T-cell (primary cell): Measurements from ENCODE around the gene CNPY3. TPM values are rescaled to one million over a fixed set of nuclear protein-coding genes. Genes with fewer than 3 reads are reported as not detected.

ENCODE experiments used
- ATAC-seq, 4 experiments: fragments of 200-7000 bp in 3 of 4; fragments of 150-1000 bp in 1 of 4; cut with Tn5 transposase; replicated peaks in 1 of 4; 1 replicate in 3 of 4; 2 replicates in 1 of 4; pipeline ENCODE4 v1.10.0; 2021; ENCODE audit warnings: moderate library complexity in 3 of 4, mild to moderate bottlenecking in 2 of 4, moderate number of reproducible peaks in 1 of 4
- CTCF ChIA-PET, 2 donors: fragments of 300-600 bp; sonication (Branson Sonifier 250); formaldehyde crosslinking; loops; one replicate each; lab custom pipeline; 2022; ENCODE audit warnings: antibody characterized with exemption in 2 of 2; lab: Charles Lee
- POLR2A ChIA-PET, 2 donors: fragments of 300-600 bp; sonication (Branson Sonifier 250); formaldehyde crosslinking; loops; one replicate each; lab custom pipeline; 2022; ENCODE audit warnings: antibody characterized with exemption in 2 of 2; lab: Charles Lee
- DNase-seq, 35 experiments: peaks; one replicate each; pipeline versions ENCODE4 v3.0.0 to v3.0.0-alpha.2; 2013 to 2023
- H3K27ac ChIP-seq: one replicate; pipeline ENCODE4 v1.5.1; 2013; ENCODE audit warnings: low read length
- H3K27me3 ChIP-seq, 2 experiments: replicated peaks in 1 of 2; 1 replicate in 1 of 2; 2 replicates in 1 of 2; pipeline versions ENCODE4 v1.6.1 to v1.7.0; 2013; ENCODE audit warnings: low read length in 1 of 2, mixed read lengths in 1 of 2; ENCODE audit not compliant: control insufficient read depth in 2 of 2, insufficient read depth in 2 of 2; ENCODE audit errors: extremely low read depth in 1 of 2
- H3K36me3 ChIP-seq, 2 donors: 1 replicate in 1 of 2; 2 replicates in 1 of 2; pipeline versions ENCODE4 v1.6.1 to v1.7.0; 2013; ENCODE audit warnings: low read length in 1 of 2; ENCODE audit not compliant: control insufficient read depth in 2 of 2, insufficient read depth in 1 of 2; ENCODE audit errors: extremely low read depth in 1 of 2
- H3K4me1 ChIP-seq, 2 experiments: 1 replicate in 1 of 2; 2 replicates in 1 of 2; pipeline versions ENCODE4 v1.6.1 to v1.7.0; 2013; ENCODE audit warnings: low read length in 2 of 2, mixed read lengths in 1 of 2; ENCODE audit not compliant: insufficient read depth in 2 of 2, control insufficient read depth in 1 of 2; ENCODE audit errors: extremely low read depth in 1 of 2
- H3K4me3 ChIP-seq, 2 donors: 1 replicate in 1 of 2; 2 replicates in 1 of 2; pipeline versions ENCODE4 v1.5.1 to v1.7.0; 2013; ENCODE audit warnings: mild to moderate bottlenecking in 2 of 2, low read length in 1 of 2, moderate library complexity in 1 of 2; ENCODE audit not compliant: control insufficient read depth in 1 of 2; ENCODE audit errors: extremely low read depth in 1 of 2
- H3K9me3 ChIP-seq: 2 replicates; pipeline ENCODE4 v1.7.0; 2013
- H3K27ac Mint-ChIP-seq, 2 donors: one replicate each; pipeline ENCODE4 v1.8.0; 2020 to 2021; ENCODE audit warnings: mild to moderate bottlenecking in 2 of 2, mixed read lengths in 2 of 2
- H3K27me3 Mint-ChIP-seq, 2 donors: one replicate each; pipeline ENCODE4 v1.8.0; 2021 to 2022; ENCODE audit warnings: mixed read lengths in 2 of 2
- H3K36me3 Mint-ChIP-seq: one replicate; pipeline ENCODE4 v1.8.0; 2021; ENCODE audit warnings: mixed read lengths
- H3K4me1 Mint-ChIP-seq, 3 donors: one replicate each; pipeline ENCODE4 v1.8.0; 2020 to 2022; ENCODE audit warnings: mixed read lengths in 3 of 3, mild to moderate bottlenecking in 1 of 3
- H3K4me3 Mint-ChIP-seq, 3 donors: one replicate each; pipeline ENCODE4 v1.8.0; 2020 to 2022; ENCODE audit warnings: mild to moderate bottlenecking in 3 of 3, mixed read lengths in 3 of 3, moderate library complexity in 3 of 3
- H3K9me3 Mint-ChIP-seq, 3 donors: one replicate each; pipeline ENCODE4 v1.8.0; 2020 to 2022; ENCODE audit warnings: mixed read lengths in 3 of 3
- WGBS: methylation state at CpG from one replicate; pipeline ENCODE4 v1.1.5; 2013; ENCODE audit warnings: missing lambda C conversion rate; ENCODE audit not compliant: insufficient coverage; 5-methylcytosine and 5-hydroxymethylcytosine counted together
- total RNA-seq, 35 experiments: library from RNA in 6 of 35; stranded (reverse) in 6 of 35; fragments of 120-200 nt in 1 of 35; gene quantifications; one replicate each; pipeline versions ENCODE4 v1.2.1 to v1.2.4 and lab custom pipeline; 2013 to 2026

Gene CNPY3
- total RNA-seq, 5 donors from 2014 or later (not counting 1 experiment from before 2014, with no cell fraction given) = 51.2 to 86.2 (median 79.4) TPM

GRCh38 chr6:42978487-42978838, 49.2 kb downstream of the CNPY3 start:
- H3K27me3 ChIP-seq = no peaks in the 10 kb centered on the region
- no peak for ATAC-seq

GRCh38 chr6:42978839-42979522, 49.7 kb downstream of the CNPY3 start, which contains the start of gene PEX6:
Gene PEX6 (minus strand): TSS chr6:42979181. CDS start chr6:42979150, 31 bp downstream.
- peak within 1 kb of the TSS; percentile 85 for H3K27ac ChIP-seq
- Mint-ChIP-seq H3K27me3 (no peaks in the 10 kb centered on the region), H3K9me3 (no peaks in the 10 kb centered on the region), H3K36me3 (no peaks in the 10 kb centered on the region), H3K4me3 (peak within 1 kb of the TSS; percentile 88 to 93 (median 92)), H3K4me1 (peaks cover 48 to 54% (median 49%) of the 10 kb centered on the region in 3 donors), H3K27ac (peak within 1 kb of the TSS; percentile 97 to 99)
- peaks cover 23 to 48% of the 10 kb centered on the region in 2 experiments for H3K4me1 ChIP-seq
- H3K4me3 ChIP-seq = peak within 1 kb of the TSS; percentile 72 to 85
- CTCF ChIA-PET = interaction anchor here (0.5 to 1.1 kb wide), 11 partner anchors 9 to 308 kb away, joined by 3 to 5 read pairs (median 3); partner anchors contain the start of genes KLC4 (in 1 of the 2) and MRPL2 (in 1 of the 2)
- ATAC-seq (peak; percentile 94 to 96 (median 95)), DNase-seq (peak; percentile 88 to 98 (median 95))
- no peaks in the 10 kb centered on the region for H3K27me3 ChIP-seq
- peaks cover 0 to 9% of the 10 kb centered on the region in 2 donors for H3K36me3 ChIP-seq
- WGBS = 0% methylated on average over 43 of the region's 59 CpGs
- no peaks in the 10 kb centered on the region for H3K9me3 ChIP-seq
- POLR2A ChIA-PET = interaction anchor here (0.5 to 1.6 kb wide), 17 partner anchors 11 to 1019 kb away, joined by 3 to 15 read pairs (median 4); partner anchors contain the start of genes BICRAL (in 1 of the 2), CNPY3 (in 1 of the 2), CUL7 (in 1 of the 2) and KLHDC3 (in 1 of the 2)

More at GRCh38 chr6:42978487-42978838, 49.2 kb downstream of the CNPY3 start:
- ChIA-PET POLR2A (interaction anchor here (0.5 to 1.6 kb wide), 8 partner anchors 12 to 859 kb away, joined by 3 to 15 read pairs (median 10); partner anchors contain the start of genes BICRAL (in 1 of the 2), CNPY3 (in 1 of the 2), KLHDC3 (in 1 of the 2) and MEA1 (in 1 of the 2)), CTCF (interaction anchor here in 1 of 2 donors (0.5 to 1.1 kb wide), 5 partner anchors 10 to 42 kb away, joined by 3 to 5 read pairs (median 3); no protein-coding TSS in a partner anchor)
- Mint-ChIP-seq H3K36me3 (peaks cover 3% of the 10 kb centered on the region), H3K27me3 (no peaks in the 10 kb centered on the region), H3K27ac (peak overlapping the region; percentile 75 to 81), H3K9me3 (no peaks in the 10 kb centered on the region), H3K4me3 (peak overlapping the region; percentile 77 to 93 (median 85)), H3K4me1 (peaks cover 42 to 52% (median 48%) of the 10 kb centered on the region in 3 donors)
- Histone ChIP-seq H3K9me3 (no peaks in the 10 kb centered on the region), H3K4me1 (peaks cover 20 to 42% of the 10 kb centered on the region in 2 experiments), H3K27ac (peak overlapping the region; percentile 67), H3K4me3 (peak overlapping the region; percentile 72 to 85), H3K36me3 (peaks cover 0 to 11% of the 10 kb centered on the region in 2 donors)
- DNase-seq = peak in 4 of 35 experiments; percentile 4 to 16 (median 11)
- under 1% methylated on average over 28 of the region's 28 CpGs for WGBS

GRCh38 chr6:42979523-42980177, 50.4 kb downstream of the CNPY3 start:
- Mint-ChIP-seq H3K4me1 (peaks cover 50 to 57% (median 50%) of the 10 kb centered on the region in 3 donors), H3K27me3 (no peaks in the 10 kb centered on the region), H3K9me3 (no peaks in the 10 kb centered on the region), H3K4me3 (peak overlapping the region; percentile 88 to 93 (median 92)), H3K27ac (peak overlapping the region; percentile 97 to 99), H3K36me3 (no peaks in the 10 kb centered on the region)
- CTCF ChIA-PET = interaction anchor here (0.5 to 1.1 kb wide), 10 partner anchors 8 to 309 kb away, joined by 3 to 5 read pairs (median 3); partner anchors contain the start of genes KLC4 (in 1 of the 2) and MRPL2 (in 1 of the 2)
- Histone ChIP-seq H3K27ac (peak overlapping the region; percentile 85), H3K36me3 (peaks cover 0 to 6% of the 10 kb centered on the region in 2 donors), H3K27me3 (no peaks in the 10 kb centered on the region), H3K9me3 (no peaks in the 10 kb centered on the region), H3K4me1 (peaks cover 23 to 49% of the 10 kb centered on the region in 2 experiments), H3K4me3 (peak overlapping the region; percentile 72 to 85)
- DNase-seq (peak in 1 of 35 experiments; percentile 37), ATAC-seq (peak; percentile 6 to 18 (median 10))
- 18% methylated on average over 6 of the region's 9 CpGs for WGBS
- POLR2A ChIA-PET = interaction anchor here (0.5 to 1.6 kb wide), 15 partner anchors 11 to 1019 kb away, joined by 3 to 15 read pairs (median 4); partner anchors contain the start of genes CNPY3 (in 1 of the 2), CUL7 (in 1 of the 2), KLHDC3 (in 1 of the 2) and MEA1 (in 1 of the 2)

GRCh38 chr6:42981836-42982235, 52.6 kb downstream of the CNPY3 start:
- Mint-ChIP-seq H3K4me1 (peaks cover 53 to 65% (median 56%) of the 10 kb centered on the region in 3 donors), H3K4me3 (peak overlapping the region in 2 of 3 donors; percentile 1 to 4), H3K27ac (peak overlapping the region; percentile 17 to 60), H3K36me3 (no peaks in the 10 kb centered on the region), H3K27me3 (no peaks in the 10 kb centered on the region), H3K9me3 (no peaks in the 10 kb centered on the region)
- Histone ChIP-seq H3K27ac (no peak overlapping the region), H3K36me3 (no peaks in the 10 kb centered on the region), H3K4me3 (no peak overlapping the region), H3K4me1 (peaks cover 24 to 59% of the 10 kb centered on the region in 2 experiments), H3K27me3 (no peaks in the 10 kb centered on the region), H3K9me3 (no peaks in the 10 kb centered on the region)
- 83% methylated on average over 1 of the region's 5 CpGs for WGBS
- no peak for DNase-seq
- ChIA-PET CTCF (no interaction called here), POLR2A (no interaction called here)
- ATAC-seq = no peak

- Mint-ChIP-seq H3K4me3 (peak within 1 kb of the TSS; percentile 89 to 95 (median 92)), H3K27me3 (no peaks in the 10 kb centered on the region), H3K4me1 (peaks cover 54 to 68% (median 66%) of the 10 kb centered on the region in 3 donors), H3K36me3 (peaks cover 17% of the 10 kb centered on the region), H3K27ac (peak within 1 kb of the TSS; percentile 94 to 96), H3K9me3 (no peaks in the 10 kb centered on the region)
- DNase-seq = peak; percentile 92 to 99 (median 98)
- Histone ChIP-seq H3K36me3 (peaks cover 0 to 17% of the 10 kb centered on the region in 2 donors), H3K4me1 (peaks cover 14 to 48% of the 10 kb centered on the region in 2 experiments), H3K27ac (peak within 1 kb of the TSS; percentile 87), H3K4me3 (peak within 1 kb of the TSS; percentile 74 to 79), H3K27me3 (no peaks in the 10 kb centered on the region), H3K9me3 (no peaks in the 10 kb centered on the region)
- CTCF ChIA-PET = interaction anchor here in 1 of 2 donors (0.6 to 1.4 kb wide), 7 partner anchors 21 to 323 kb away, joined by 3 to 6 read pairs (median 4); partner anchors contain the start of genes CNPY3, KLC4, KLHDC3 and MEA1
- peak; percentile 91 to 95 (median 92) for ATAC-seq
- 0% methylated on average over 41 of the region's 59 CpGs for WGBS
- POLR2A ChIA-PET = interaction anchor here (0.6 to 1.8 kb wide), 8 partner anchors 14 to 203 kb away, joined by 3 to 22 read pairs (median 7); partner anchors contain the start of genes CNPY3 (in 2 of the 2), KLC4 (in 1 of the 2), KLHDC3 (in 1 of the 2) and MEA1 (in 1 of the 2)
Measured at GRCh38 chr6:42984001-42984923, 55.0 kb downstream of the CNPY3 start, which contains the start of gene PPP2R5D. Gene PPP2R5D (plus strand): TSS chr6:42984570. CDS start chr6:42984678, 108 bp downstream.
